SHP77 (cell line): ENCODE results near the gene C2orf78.
"Not testable (repeated sequence)": the region's sequence is repeated elsewhere in the genome, so short reads cannot be mapped to it uniquely, and the experiment has no call there.

Experiments used
- DNase-seq, 2 experiments: peaks; one replicate each; lab custom pipeline; 2025; lab: John Stamatoyannopoulos, UW

The C2orf78 gene

DNA sequence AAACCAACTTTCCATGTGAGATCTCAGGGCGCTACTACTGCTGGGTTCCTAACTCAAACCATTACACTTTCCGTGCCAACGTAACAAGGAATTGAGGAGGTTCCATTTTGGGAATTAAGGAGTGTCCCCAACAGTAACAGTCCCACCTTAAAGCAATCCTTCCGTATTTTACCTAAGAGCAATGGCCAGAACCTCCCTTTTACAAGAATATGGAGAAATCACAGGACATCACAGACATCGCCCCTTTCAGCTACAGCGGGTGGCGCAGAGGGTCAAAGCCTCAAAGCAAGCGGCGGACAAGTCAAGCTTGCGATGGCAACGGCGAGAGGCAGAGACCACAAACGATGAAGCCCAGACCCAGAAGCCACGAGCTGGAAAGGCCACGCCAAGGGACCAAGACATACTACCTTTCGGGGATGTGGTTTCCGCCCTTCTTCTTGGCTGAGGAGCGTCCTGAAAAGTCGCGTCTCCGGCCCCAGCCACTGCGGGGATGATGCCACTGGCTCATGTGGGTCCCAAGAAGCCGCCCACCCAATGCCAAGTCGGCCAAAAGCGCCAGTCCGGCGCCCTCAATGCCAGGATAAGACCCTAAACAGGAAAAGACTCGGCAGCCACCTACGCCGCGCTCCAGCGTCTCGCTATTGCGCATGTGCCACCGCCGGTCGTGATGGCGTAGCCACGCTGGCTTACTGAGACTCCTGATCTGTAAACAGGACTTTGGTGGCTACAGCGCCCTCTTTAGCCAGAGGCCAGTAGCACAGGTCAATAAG lies 4.3 kb upstream of the C2orf78 start, which contains the start of gene DUSP11:
Gene DUSP11, minus strand, starts transcription at position 637 of the 770 bp plus-strand sequence. Its CDS starts 129 bp downstream, at position 508.
- peak; percentile 87 to 96 for DNase-seq

DNA sequence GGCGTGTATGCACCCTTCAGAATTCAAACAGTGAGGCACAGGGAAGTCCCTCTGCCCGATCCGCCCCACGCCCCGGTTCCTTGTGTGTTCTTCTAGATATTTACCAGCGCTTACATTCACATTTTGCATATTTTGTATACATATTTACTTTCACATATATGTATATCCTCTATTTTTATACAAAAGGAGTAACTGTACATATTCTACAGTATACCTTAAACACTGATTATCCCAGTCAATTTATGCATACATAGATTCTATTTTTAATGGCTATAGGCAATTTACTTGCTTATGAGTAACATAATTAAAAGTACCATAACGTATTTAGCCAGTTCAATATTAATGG lies 3.8 kb upstream of the C2orf78 start:
- no peak for DNase-seq

DNA sequence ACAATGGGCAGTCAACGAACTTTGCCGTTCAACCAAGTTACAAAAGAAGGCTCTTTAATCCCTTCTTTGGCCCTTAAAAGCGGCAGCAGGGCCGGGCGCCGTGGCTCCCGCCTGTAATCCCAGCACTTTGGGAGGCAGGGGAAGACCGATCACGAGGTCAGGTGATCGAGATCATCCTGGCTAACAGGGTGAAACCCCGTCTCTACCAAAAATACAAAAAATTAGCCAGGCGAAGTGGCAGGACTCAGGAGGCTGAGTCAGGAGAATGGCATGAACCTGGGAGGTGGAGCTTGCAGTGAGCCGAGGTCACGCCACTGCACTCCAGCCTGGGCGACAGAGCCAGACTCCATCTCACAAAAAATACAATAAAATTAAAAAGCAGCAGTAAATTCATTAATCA lies 581 bp upstream of the C2orf78 start:
- DNase-seq, result not testable (repeated sequence)

DNA sequence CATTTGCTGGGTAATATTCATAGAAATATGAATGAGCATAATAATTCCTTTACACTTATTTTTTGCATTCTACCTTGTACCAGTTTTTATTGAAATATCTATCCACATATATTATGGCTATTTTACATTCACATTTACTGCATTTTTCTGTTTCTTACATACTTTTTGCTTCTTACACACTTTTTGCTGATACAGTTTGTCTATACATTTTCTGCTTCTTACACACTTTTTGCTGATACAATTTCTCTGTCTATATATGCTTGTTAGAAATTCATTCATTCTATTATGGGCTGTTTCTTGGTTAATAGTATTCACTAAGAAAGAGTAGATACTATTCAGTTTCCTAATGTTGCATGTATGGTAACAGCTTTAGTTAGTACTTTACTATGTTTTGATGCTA lies 27.9 kb downstream of the C2orf78 start:
- DNase-seq, result no peak

DNA sequence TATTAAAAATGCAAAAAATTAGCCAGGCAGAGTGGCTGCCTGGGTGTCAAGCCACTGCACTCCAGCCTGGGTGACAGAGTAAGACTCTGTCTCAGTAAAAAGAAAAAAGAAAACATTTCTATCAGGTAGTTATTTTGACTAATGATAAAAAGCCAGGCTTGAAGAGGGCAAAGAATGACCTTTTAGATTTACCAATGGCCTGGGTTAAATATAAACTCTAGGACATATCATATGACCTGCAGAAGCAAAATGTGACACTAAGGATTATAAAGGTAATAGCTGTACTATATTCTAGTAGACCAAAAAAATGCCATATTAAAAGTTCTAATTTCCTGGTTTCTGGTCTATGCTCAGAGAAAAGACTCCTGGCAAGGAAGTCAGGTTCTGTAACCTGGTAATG lies 28.7 kb downstream of the C2orf78 start:
- no peak for DNase-seq

DNA sequence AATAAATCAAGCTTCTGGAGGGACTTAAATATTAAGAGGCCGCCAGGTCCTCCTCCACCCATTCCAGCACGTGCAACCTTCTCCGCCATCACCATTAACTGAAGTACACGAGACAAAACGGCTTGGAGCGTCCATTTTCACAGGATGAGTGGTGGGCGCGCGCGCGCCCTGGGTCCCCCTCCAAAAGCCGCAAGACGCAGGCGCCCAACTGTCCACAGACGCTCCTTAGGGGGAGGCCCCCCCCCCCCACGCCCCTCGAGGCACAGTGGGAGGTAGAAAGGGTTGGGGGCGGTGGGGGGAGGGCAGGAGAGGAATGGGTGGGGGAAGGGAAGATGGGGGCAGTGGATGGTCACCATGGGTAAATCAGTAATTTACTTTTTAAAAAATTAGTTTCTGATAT lies 34.3 kb downstream of the C2orf78 start:
- no peak for DNase-seq

DNA sequence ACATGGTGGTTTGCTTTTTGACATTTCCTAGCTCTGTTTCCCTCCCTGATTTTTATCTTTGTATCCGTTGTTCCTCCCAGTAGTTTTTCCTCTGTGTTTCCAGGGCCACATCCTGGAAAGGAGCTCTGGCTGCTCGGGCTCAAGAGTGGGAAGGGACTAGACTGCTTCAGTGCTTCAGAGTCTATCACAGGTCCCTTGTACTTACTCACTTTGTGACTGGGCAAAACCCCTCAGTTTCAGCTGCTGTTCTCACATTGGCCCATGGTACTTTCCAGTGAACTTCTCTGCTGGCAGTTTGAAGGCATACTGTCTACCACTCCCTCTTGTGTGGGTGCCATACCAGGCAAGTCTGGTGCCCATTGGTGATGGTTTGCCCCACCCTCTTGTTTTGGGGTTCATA lies 37.2 kb downstream of the C2orf78 start:
- no peak for DNase-seq

DNA sequence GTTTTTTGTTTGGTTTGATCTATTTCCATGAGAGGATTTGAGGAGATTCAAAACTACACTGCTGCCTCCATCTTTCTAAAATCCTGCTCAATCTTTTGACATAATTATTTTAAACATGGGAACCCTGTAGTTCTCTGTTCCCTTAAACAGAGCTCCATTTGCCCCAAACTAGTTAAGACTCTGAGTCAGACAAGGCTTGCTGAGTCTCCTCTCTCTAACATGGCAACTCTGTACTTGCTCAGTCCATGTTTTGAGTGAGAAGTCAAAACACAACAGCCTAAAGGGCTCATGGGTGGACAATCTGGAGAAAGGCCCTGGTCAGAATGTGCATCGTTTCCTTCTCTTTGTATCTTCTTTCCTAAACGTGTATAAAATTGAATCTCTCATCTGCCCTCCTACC lies 37.7 kb downstream of the C2orf78 start:
- DNase-seq, result no peak

DNA sequence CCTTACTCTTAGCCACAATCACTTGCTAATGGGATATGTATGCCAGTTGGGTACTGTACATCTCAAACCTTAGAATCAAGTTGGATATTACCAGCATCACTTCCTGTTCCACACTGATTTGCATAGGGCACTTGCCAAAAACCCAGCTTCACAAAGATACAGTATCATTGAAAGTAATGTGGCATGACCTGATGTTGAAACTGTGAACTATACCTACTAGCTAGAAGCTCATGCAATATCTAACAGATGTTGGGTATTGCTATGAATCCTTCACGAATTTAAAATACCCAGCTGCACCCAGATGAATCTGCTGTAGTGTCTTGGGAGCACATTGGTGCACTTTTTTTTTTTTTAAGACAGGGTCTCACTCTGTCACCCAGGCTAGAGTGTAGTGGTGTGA lies 38.3 kb downstream of the C2orf78 start:
- DNase-seq, result no peak

DNA sequence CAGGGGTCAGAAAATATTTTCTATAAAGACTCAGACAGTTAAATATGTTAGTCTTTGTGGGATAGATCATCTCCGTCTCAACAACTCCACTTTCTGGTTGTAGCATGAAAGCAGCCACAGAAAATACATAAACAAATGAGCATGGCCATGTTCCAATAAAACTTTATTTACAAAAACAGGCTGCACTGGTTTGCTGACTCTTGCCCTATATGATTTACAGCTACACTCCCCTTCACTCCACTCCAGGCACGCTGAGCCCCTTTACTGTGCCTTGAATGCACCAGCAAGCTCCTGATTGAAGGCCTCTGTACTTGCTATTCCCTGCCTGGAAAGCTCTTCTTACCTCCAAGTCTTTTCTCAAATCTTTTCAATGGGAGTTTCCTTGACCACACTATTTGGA lies 39.0 kb downstream of the C2orf78 start:
- DNase-seq, result no peak

DNA sequence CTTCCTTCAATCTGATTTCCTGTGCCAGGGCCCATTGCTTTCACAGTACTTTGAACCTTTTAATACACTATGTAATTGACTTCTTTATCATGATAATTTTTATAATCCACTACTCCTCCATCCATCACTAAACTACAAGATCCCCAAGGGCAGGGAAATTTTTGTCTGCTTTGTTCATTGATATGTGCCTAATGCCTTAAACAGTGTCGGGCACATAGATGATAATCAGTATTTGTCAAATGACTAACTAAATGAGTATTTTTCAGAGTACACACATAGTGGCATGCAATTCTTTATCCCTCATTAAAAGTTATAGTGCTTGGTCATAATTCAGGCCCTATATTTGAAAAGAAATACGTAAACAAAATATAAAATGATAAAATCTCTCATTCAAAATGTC lies 39.4 kb downstream of the C2orf78 start:
- DNase-seq, result no peak

DNA sequence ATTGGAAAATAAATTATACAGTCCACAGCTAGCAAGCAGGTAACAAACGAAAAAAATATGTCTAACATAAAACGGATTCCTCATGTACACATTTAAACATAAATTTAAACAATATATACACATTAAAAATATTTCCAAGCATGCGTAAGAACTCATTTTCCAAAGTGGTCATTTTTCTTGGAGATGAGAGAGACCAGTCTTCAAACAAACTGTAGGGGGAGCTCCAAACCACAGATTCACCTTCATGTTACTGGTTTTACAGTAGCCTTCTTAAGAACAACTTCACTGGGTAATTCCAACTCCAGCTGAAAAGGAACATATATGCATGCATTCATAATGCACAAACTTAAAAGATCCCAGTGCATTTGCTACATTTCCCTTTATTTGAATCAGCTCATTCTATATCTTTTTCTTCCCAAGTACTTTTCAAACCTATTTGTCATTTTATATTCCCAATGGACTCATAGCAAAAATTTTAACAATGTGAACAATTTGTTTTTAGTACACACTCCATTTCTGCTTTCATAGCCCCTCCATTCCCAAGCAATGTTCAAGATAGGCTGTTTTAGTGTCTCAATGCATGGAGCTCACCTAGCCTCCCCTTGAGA lies 40.0 kb downstream of the C2orf78 start:
- peak; percentile 58 to 66 for DNase-seq

DNA sequence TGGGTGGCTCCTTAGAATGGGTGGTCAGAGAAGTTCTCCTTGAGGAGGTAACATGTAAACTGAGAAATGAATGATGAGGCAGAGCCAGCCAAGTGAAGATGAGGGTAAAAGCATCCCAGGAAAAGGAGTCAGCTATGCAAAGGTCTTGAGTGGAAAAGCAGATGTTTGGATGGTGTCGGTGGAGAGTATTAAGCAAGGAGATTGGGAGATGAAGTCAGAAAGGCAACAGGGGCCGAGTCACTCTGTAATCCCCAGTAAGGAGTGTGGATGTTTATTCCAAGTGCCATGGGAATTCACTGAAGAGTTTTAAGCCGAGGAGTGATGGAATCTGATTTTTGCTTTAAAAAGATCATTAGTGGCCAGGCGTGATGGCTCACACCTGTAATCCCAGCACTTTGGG lies 41.4 kb downstream of the C2orf78 start:
- no peak for DNase-seq

DNA sequence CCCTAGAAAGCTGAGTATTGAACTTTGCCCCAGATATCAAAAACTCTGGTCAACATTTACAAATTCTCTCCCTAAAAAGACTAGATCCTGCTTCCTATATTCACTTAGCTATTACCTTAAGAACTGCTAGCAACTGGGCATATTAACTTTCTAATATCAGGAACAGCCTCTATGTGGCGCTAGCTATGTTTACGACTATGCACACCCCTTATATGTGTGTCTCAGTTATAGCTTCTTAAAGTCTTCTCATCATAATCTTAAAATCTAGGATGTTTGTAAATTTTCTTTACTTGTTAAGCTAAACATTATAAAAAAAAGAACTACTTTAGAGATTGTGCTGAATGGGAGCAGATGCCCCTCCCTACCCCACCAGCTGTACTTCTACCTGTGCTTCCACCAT lies 43.0 kb downstream of the C2orf78 start:
- DNase-seq, result peak; percentile 7 to 42

DNA sequence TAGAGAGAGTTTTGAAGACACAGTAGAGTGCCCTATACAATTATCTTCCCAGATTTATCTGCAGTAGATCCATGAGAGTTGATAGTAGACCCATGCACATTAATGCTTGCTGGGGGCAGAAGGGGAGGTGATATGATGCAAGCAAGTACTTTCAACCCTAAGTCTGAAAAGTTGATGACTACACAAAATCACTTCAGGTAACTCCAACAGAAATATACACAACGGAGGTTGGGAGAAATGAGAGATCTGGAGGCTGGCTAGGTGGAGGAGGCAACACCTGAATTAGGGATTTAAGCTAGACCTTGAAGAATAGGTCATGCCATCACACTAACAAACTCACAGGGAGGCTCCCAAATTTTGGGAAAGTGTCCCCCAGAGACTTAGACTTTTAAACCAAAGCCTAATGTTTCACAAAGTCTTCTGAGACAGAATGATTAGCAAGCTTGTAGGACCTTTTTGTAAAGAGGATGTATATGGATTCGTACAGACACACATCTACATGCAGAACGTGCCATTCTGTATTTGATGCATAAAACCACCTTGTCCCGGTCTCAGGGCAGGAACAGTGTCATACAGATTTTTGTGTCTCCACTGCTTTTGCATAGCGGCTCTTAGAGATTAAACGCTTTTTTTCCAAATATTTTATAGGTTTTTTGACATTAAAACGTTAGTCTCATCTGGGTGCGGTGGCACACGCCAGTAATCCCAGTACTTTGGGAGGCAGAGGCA lies 43.8 kb downstream of the C2orf78 start:
- DNase-seq, result no peak

DNA sequence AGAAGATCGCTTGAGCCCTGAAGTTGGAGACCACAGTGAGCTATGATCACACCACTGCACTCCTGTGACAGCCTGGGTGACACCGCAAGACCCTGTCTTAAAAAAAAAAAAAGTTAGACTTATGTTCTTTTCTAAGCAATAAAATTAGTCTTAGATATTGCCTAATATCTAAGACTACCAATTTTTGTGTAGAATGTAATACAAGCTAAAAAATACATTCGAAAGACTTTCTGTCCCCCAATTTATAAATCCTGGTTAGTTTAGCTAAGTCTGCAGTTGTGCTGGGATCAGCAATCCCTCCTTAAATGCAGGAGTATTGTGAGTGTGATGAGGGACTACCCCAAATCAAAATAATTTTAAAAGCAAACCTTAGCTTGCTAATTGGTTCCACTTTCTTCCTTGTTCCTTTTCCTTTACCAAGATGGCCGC lies 44.4 kb downstream of the C2orf78 start:
- no peak for DNase-seq

DNA sequence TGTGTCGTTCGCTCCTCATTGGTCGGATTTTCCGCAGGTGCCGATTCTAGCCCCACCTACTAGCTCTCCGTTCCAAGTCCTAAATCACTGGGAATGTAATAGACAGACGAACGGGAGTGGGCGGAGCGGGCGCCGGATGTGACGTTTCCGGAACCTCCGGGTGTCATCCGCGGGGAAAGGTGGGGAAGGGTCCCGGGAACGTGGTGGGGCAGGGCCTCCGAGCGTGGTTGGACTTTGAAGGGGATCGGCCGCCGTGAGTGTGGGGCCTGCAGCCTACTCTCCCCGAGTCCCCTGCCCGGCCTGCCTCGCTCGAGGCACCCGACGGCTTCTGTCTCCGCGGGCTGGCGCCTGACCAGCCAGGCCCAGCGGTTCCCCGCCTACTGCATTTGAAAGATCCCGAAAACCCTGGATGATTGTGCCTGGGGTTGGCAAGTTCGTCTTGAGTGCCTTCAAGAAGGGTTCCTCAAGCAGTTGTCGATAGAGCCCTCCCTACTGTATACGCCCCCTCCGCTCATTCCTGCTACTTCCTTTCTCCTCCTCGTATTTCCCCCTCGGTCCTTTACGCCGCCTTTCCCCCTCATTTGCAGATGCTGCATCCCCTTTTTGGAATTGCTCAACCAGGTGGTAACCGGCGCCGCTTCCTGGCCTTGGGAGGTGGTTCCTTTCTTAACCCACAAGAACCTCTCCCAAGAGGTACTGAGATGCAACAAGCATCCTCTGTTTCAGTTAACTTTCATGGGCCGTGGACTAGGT lies 45.0 kb downstream of the C2orf78 start, which contains the start of gene STAMBP:
Gene STAMBP, plus strand, starts transcription at position 144 of the 753 bp plus-strand sequence. CDS start 1,896 bp downstream, outside the sequence.
- peak; percentile 92 to 96 for DNase-seq

DNA sequence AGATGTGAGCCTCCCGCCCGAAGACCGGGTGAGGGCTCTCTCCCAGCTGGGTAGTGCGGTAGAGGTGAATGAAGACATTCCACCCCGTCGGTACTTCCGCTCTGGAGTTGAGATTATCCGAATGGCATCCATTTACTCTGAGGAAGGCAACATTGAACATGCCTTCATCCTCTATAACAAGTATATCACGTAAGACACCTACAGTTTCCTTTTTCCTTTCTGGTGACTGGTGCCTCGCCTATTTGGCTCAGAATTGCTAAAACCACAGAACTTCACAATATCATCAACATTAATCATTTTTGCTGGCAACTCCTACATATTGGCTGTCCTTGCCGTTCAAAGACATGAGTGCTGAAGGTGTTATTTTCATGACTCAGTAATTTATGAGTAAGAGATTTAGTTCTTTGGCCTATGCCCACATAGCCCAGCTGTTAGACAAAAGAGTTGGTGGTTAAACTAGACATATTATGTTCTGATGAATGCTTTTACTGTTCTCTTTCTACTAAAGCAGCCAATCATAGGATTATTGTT lies 47.0 kb downstream of the C2orf78 start:
- no peak for DNase-seq

DNA sequence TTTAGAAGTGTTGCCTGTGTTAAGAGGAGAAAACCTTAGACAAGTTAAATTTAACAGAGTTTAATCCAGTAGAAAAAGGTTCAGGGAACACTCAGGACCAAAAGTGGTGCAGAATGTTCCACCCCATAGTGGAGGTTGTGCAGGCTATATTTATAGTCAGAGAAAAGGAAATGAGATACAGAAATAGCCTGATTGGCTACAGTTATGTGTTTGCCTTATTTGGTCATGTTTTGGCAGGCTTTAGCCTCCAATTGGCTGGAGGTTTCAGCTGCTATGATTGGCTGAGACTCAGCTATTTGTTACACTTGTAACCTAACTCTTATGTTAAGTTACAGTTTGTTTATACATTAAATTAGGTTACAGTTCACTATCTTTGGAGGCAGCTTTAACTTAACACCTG lies 48.9 kb downstream of the C2orf78 start:
- DNase-seq, result no peak

DNA sequence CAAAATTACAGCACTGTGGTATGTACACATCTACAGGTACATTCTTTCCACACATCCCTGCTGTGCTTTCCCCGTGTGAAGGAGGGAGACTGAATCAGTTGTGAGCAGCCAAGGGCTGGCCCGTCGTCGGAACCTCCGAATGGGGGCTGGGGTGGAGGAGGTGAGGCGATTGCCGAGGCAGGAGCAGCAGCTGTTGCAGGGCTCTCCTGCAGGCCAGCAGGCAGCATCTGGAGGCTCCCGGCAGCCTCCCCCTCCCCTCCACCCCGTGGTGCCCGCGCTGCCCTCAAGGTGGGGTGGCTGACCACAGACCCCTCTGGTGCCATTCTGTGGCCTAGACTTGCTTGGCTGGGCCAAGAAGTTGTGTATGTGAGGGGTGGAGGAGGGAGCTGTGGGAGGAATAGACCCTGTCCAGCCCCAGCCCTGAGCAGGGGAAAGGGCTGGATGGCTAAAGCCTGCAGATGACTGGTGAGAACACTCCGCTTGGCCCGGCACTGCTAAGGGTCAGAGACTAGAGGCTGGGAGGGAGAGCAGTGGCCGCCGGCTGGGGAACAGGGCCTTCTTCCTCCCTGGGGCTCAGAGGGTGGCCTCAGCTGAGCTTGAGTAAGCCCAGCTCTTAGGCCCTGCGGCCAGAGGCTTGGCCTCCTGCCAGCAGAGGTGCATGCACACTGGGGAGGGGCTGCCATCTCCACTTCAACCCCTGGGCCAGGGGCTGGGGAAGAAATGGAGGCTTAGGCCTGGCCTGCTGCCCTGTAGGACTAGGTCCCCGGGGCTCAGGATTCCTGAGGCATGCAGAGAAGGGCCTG lies 52.4 kb downstream of the C2orf78 start:
- no peak for DNase-seq
